OCI-LY1 (cell line): ENCODE data around the gene DTNBP1.

Source experiments
- H2AFZ ChIP-seq: fragments of 200-600 bp; sonication (generic), shearing (Covaris generic); 2 replicates; pipeline ENCODE4 v1.6.0; 2014; ENCODE audit warnings: antibody characterized with exemption, mild to moderate bottlenecking, low read length
- H3F3A ChIP-seq: fragments of 200-600 bp; sonication (generic), shearing (Covaris generic); 2 replicates; pipeline ENCODE4 v1.6.0; 2014; ENCODE audit warnings: mild to moderate bottlenecking, antibody characterized with exemption, low read length, moderate library complexity; ENCODE audit not compliant: insufficient read depth
- H3K27ac ChIP-seq: fragments of 200-600 bp; sonication (generic); 2 replicates; pipeline ENCODE4 v1.5.1; 2014; ENCODE audit warnings: low read length, mixed run types, mild to moderate bottlenecking, low read depth; ENCODE audit not compliant: poor library complexity, severe bottlenecking
- H3K27me3 ChIP-seq: fragments of 200-600 bp; sonication (generic); 2 replicates; pipeline ENCODE4 v1.6.0; 2014; ENCODE audit warnings: antibody characterized with exemption, mild to moderate bottlenecking, low read length, moderate library complexity; ENCODE audit not compliant: insufficient read depth
- H3K36me3 ChIP-seq: fragments of 200-600 bp; sonication (generic); 2 replicates; pipeline ENCODE4 v1.6.1; 2014; ENCODE audit warnings: mild to moderate bottlenecking, antibody characterized with exemption, low read length, moderate library complexity, mixed read lengths; ENCODE audit not compliant: insufficient read depth
- H3K4me1 ChIP-seq: fragments of 200-600 bp; sonication (generic); 2 replicates; pipeline ENCODE4 v1.5.1; 2014; ENCODE audit warnings: mild to moderate bottlenecking, low read length, moderate library complexity; ENCODE audit not compliant: insufficient read depth, severe bottlenecking
- H3K4me2 ChIP-seq: fragments of 200-600 bp; sonication (generic), shearing (Covaris generic); 2 replicates; pipeline ENCODE4 v1.6.1; 2014; ENCODE audit warnings: low read length
- H3K4me3 ChIP-seq: fragments of 200-600 bp; sonication (generic); 2 replicates; pipeline ENCODE4 v1.5.1; 2014; ENCODE audit warnings: low read length, low read depth, mild to moderate bottlenecking, mixed read lengths; ENCODE audit not compliant: poor library complexity, severe bottlenecking
- H3K79me2 ChIP-seq: fragments of 200-600 bp; shearing (Covaris generic); 2 replicates; pipeline ENCODE4 v1.6.1; 2016; ENCODE audit warnings: mixed run types, low read length, mixed read lengths; ENCODE audit not compliant: insufficient read depth
- H3K9ac ChIP-seq: fragments of 200-600 bp; sonication (generic), shearing (Covaris generic); 2 replicates; pipeline ENCODE4 v1.6.1; 2014; ENCODE audit warnings: mild to moderate bottlenecking, low read length, mixed read lengths
- H3K9me2 ChIP-seq: fragments of 200-600 bp; sonication (generic), shearing (Covaris generic); 2 replicates; pipeline ENCODE4 v1.6.1; 2014; ENCODE audit warnings: low read depth, mild to moderate bottlenecking, low read length, mixed read lengths
- H3K9me3 ChIP-seq: fragments of 200-600 bp; shearing (Covaris generic); 2 replicates; pipeline ENCODE4 v1.6.1; 2014; ENCODE audit warnings: low read length, mixed read lengths
- H4K20me1 ChIP-seq: fragments of 200-600 bp; sonication (generic), shearing (Covaris generic); 2 replicates; pipeline ENCODE4 v1.6.0; 2016; ENCODE audit warnings: mild to moderate bottlenecking, low read length; ENCODE audit not compliant: insufficient read depth
- EZH2 ChIP-seq: fragments of 200-600 bp; sonication (generic), shearing (Covaris generic); IDR thresholded peaks from 2 replicates; pipeline ENCODE4 v1.8.0; 2017; ENCODE audit warnings: borderline replicate concordance, mixed run types, mild to moderate bottlenecking, antibody characterized with exemption, low read length, moderate library complexity, mixed read lengths
- TF ChIP-seq, protein P1 (sequence below): fragments of 200-600 bp; sonication (generic), shearing (Covaris generic); IDR thresholded peaks from 2 replicates; pipeline ENCODE4 v1.5.1; 2017; ENCODE audit warnings: mild to moderate bottlenecking, antibody characterized with exemption, low read length, moderate library complexity, mixed read lengths

The DTNBP1 gene

GRCh38 chr6:15499125-15499524 lies 163.7 kb downstream of the DTNBP1 start:
- no peak overlapping the region for H3K4me2 ChIP-seq
- no peaks in the 10 kb centered on the region for H4K20me1 ChIP-seq
- no peak overlapping the region for H3K27ac ChIP-seq
- no peak for TF ChIP-seq EZH2
- TF ChIP-seq, protein P1, sequence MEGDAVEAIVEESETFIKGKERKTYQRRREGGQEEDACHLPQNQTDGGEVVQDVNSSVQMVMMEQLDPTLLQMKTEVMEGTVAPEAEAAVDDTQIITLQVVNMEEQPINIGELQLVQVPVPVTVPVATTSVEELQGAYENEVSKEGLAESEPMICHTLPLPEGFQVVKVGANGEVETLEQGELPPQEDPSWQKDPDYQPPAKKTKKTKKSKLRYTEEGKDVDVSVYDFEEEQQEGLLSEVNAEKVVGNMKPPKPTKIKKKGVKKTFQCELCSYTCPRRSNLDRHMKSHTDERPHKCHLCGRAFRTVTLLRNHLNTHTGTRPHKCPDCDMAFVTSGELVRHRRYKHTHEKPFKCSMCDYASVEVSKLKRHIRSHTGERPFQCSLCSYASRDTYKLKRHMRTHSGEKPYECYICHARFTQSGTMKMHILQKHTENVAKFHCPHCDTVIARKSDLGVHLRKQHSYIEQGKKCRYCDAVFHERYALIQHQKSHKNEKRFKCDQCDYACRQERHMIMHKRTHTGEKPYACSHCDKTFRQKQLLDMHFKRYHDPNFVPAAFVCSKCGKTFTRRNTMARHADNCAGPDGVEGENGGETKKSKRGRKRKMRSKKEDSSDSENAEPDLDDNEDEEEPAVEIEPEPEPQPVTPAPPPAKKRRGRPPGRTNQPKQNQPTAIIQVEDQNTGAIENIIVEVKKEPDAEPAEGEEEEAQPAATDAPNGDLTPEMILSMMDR = no peak
- H3K9ac ChIP-seq = no peak overlapping the region
- H3K36me3 ChIP-seq = 0 out of 2 replicates have a peak, but pooled peaks cover 4% of the 10 kb centered on the region
- H2AFZ ChIP-seq = no peak overlapping the region
- H3K4me3 ChIP-seq = no peak overlapping the region
- H3K27me3 ChIP-seq = no peaks in the 10 kb centered on the region
- H3K4me1 ChIP-seq = no peaks in the 10 kb centered on the region
- H3K79me2 ChIP-seq = no peaks in the 10 kb centered on the region
- H3K9me2 ChIP-seq = no peaks in the 10 kb centered on the region
- no peaks in the 10 kb centered on the region for H3K9me3 ChIP-seq
- no peaks in the 10 kb centered on the region for H3F3A ChIP-seq

DNA sequence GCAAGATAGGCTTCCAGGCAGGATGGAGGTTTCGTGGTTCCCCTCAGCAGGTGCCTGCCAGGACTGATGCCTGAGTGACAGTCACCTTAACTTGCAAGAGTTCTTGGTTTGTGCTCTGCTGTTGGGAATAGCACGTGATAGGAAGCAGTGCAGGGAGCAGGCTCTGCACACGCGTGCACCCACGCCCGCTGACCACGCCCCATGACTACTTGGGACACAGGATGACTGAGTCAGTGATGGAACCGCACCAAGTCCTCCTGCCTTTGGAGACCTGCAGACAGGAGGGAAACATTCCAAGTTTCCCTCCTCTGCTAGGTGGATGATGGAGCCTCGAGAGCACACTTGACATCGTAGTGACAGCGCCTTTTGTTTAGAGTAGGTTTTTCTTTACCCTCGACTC lies 164.2 kb downstream of the DTNBP1 start:
- Histone ChIP-seq H2AFZ (no peak overlapping the region), H3K9me3 (no peaks in the 10 kb centered on the region), H3K9ac (no peak overlapping the region), H3K4me1 (no peaks in the 10 kb centered on the region), H4K20me1 (no peaks in the 10 kb centered on the region), H3K79me2 (no peaks in the 10 kb centered on the region), H3K9me2 (no peaks in the 10 kb centered on the region), H3K4me3 (no peak overlapping the region), H3K36me3 (0 out of 2 replicates have a peak, but pooled peaks cover 4% of the 10 kb centered on the region), H3K27me3 (no peaks in the 10 kb centered on the region), H3F3A (no peaks in the 10 kb centered on the region), H3K4me2 (no peak overlapping the region), H3K27ac (no peak overlapping the region)
- TF ChIP-seq, protein P1 = no peak
- TF ChIP-seq EZH2 = no peak

- H3K27ac ChIP-seq = no peak overlapping the region
- H3K79me2 ChIP-seq = no peaks in the 10 kb centered on the region
- no peak overlapping the region for H3K9ac ChIP-seq
Observed at GRCh38 chr6:15496345-15497131, 166.3 kb downstream of the DTNBP1 start.

More at GRCh38 chr6:15496345-15497131, 166.3 kb downstream of the DTNBP1 start:
- no peak for TF ChIP-seq EZH2
- TF ChIP-seq, protein P1 = no peak
- no peak overlapping the region for H3K4me3 ChIP-seq
- H3K27me3 ChIP-seq = no peaks in the 10 kb centered on the region
- H3F3A ChIP-seq = no peaks in the 10 kb centered on the region
- no peaks in the 10 kb centered on the region for H3K4me1 ChIP-seq
- H3K9me2 ChIP-seq = no peaks in the 10 kb centered on the region
- no peaks in the 10 kb centered on the region for H4K20me1 ChIP-seq
- H3K36me3 ChIP-seq = 0 out of 2 replicates have a peak, but pooled peaks cover 4% of the 10 kb centered on the region
- H2AFZ ChIP-seq = no peak overlapping the region
- no peak overlapping the region for H3K4me2 ChIP-seq
- no peaks in the 10 kb centered on the region for H3K9me3 ChIP-seq
